PC-9 (cell line): Measurements from ENCODE around the gene STXBP5L. TPM values are rescaled to one million over a fixed set of nuclear protein-coding genes. Genes with fewer than 3 reads are reported as not detected.
"Not testable (repeated sequence)": the region's sequence is repeated elsewhere in the genome, so short reads cannot be mapped to it uniquely, and the experiment has no call there.

ENCODE experiments used
- BruUV-seq: library from RNA; stranded (reverse); fragments of 400-500 nt; replicated peaks from 2 replicates; lab custom pipeline; 2021; lab: Mats Ljungman, UMichigan
- CTCF ChIA-PET: fragments of 300-600 bp; sonication (Branson Sonifier 250); formaldehyde crosslinking; loops from one replicate; lab custom pipeline; 2022; ENCODE audit warnings: antibody characterized with exemption; lab: Charles Lee
- POLR2A ChIA-PET: fragments of 300-600 bp; sonication (Branson Sonifier 250); formaldehyde crosslinking; loops from one replicate; lab custom pipeline; 2022; ENCODE audit warnings: antibody characterized with exemption; ENCODE audit not compliant: unreplicated experiment; lab: Charles Lee
- DNase-seq, 2 experiments: peaks; one replicate each; pipeline versions ENCODE4 v3.0.0 to v3.0.0-alpha.2; 2015 to 2022; ENCODE audit warnings: mixed read lengths in 1 of 2
- H2AFZ ChIP-seq: fragments of 200-600 bp; sonication (generic); 2 replicates; pipeline ENCODE4 v1.8.1; 2017; ENCODE audit warnings: antibody characterized with exemption
- H3F3A ChIP-seq: fragments of 200-600 bp; sonication (generic); 2 replicates; pipeline ENCODE4 v1.8.1; 2017; ENCODE audit warnings: antibody characterized with exemption, mild to moderate bottlenecking, low read depth; ENCODE audit not compliant: insufficient read depth
- H3K27ac ChIP-seq: fragments of 200-600 bp; sonication (generic); 2 replicates; pipeline ENCODE4 v1.6.1; 2016; ENCODE audit warnings: mixed run types
- H3K27me3 ChIP-seq: fragments of 200-600 bp; sonication (generic); 2 replicates; pipeline ENCODE4 v1.6.1; 2016; ENCODE audit warnings: low read depth, mixed run types; ENCODE audit not compliant: insufficient read depth
- H3K36me3 ChIP-seq: fragments of 200-600 bp; sonication (generic); 2 replicates; pipeline ENCODE4 v1.6.1; 2016; ENCODE audit warnings: low read depth, mixed run types
- H3K4me1 ChIP-seq: fragments of 200-600 bp; sonication (generic); replicated peaks from 2 replicates; pipeline ENCODE4 v1.6.1; 2016; ENCODE audit warnings: mixed run types; ENCODE audit not compliant: insufficient read depth
- H3K4me2 ChIP-seq: fragments of 200-600 bp; sonication (generic); 2 replicates; pipeline ENCODE4 v1.6.1; 2017; ENCODE audit warnings: mixed run types
- H3K4me3 ChIP-seq: fragments of 200-600 bp; sonication (generic); 2 replicates; pipeline ENCODE4 v1.6.1; 2016; ENCODE audit warnings: mixed run types
- H3K79me2 ChIP-seq: fragments of 200-600 bp; sonication (generic); 2 replicates; pipeline ENCODE4 v1.6.1; 2017; ENCODE audit warnings: low read depth, mixed run types
- H3K9me2 ChIP-seq: fragments of 200-600 bp; sonication (generic); 2 replicates; pipeline ENCODE4 v1.8.1; 2017; ENCODE audit warnings: mild to moderate bottlenecking; ENCODE audit not compliant: insufficient read depth
- H3K9me3 ChIP-seq: fragments of 200-600 bp; sonication (generic); 2 replicates; pipeline ENCODE4 v1.8.1; 2016; ENCODE audit warnings: low read depth; ENCODE audit not compliant: insufficient read depth
- H4K20me1 ChIP-seq: fragments of 200-600 bp; sonication (generic); 2 replicates; pipeline ENCODE4 v1.8.1; 2017; ENCODE audit not compliant: insufficient read depth
- CTCF ChIP-seq: fragments of 200-600 bp; sonication (generic); conservative IDR thresholded peaks from 2 replicates; pipeline ENCODE4 v1.6.1; 2017; ENCODE audit warnings: mixed run types, antibody characterized with exemption, mild to moderate bottlenecking, moderate library complexity
- EZH2 ChIP-seq: fragments of 200-600 bp; sonication (generic); IDR thresholded peaks from 2 replicates; pipeline ENCODE4 v1.8.0; 2017; ENCODE audit warnings: antibody characterized with exemption, low read depth
- intact Hi-C: fragments of 100-400 bp; cut with micrococcal nuclease; formaldehyde crosslinking; loops from one replicate; pipeline ENCODE4 v1.10.0; 2022; ENCODE audit not compliant: unreplicated experiment
- total RNA-seq: library from RNA; stranded (reverse); gene quantifications from 2 replicates; pipeline ENCODE4 v1.2.3, GENCODE V29; 2021

The STXBP5L gene
- total RNA-seq, 1 experiment from 2014 or later = not detected

- intact Hi-C loops, BruUV-seq, H3K27ac ChIP-seq, H3K9me3 ChIP-seq, H3K4me3 ChIP-seq, H3K36me3 ChIP-seq, H3F3A ChIP-seq, H4K20me1 ChIP-seq, H2AFZ ChIP-seq, H3K4me2 ChIP-seq, H3K9me2 ChIP-seq, H3K79me2 ChIP-seq, POLR2A ChIA-PET, DNase-seq, H3K4me1 ChIP-seq, CTCF ChIA-PET: not testable (repeated sequence)
- H3K27me3 ChIP-seq = peaks cover 18% of the 10 kb centered on the region; the same call in 1 of the 2 replicates
These were observed 488.0 kb downstream of the STXBP5L start for GRCh38 chr3:121395967-121396366.

DNA sequence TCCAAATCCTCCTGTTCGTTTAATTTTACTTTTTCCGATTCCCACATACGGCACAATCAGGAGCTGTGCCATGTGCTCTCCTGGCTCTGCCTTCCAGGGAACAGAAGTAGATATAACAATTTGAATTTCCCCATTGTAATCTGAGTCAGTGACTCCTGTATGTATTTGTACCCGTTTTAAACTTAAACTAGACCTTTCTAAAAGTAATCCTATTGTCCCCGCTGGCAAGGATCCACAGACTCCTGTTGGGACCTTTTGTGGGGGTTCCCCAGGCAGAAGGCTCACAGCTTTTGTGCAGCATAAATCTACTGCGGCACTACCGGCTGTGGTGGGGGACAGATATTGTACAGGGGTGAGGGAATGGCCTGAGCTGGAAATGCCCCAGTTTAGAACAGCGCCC, 490.0 kb downstream of the STXBP5L start:
- intact Hi-C loops, H3K27ac ChIP-seq, H4K20me1 ChIP-seq, H3K9me2 ChIP-seq, H3K4me1 ChIP-seq, H3K4me3 ChIP-seq, H2AFZ ChIP-seq, BruUV-seq, H3F3A ChIP-seq, H3K36me3 ChIP-seq, DNase-seq, H3K9me3 ChIP-seq, POLR2A ChIA-PET, H3K79me2 ChIP-seq, CTCF ChIA-PET, H3K4me2 ChIP-seq: not testable (repeated sequence)
- H3K27me3 ChIP-seq = peaks cover 18% of the 10 kb centered on the region; the same call in 1 of the 2 replicates

DNA sequence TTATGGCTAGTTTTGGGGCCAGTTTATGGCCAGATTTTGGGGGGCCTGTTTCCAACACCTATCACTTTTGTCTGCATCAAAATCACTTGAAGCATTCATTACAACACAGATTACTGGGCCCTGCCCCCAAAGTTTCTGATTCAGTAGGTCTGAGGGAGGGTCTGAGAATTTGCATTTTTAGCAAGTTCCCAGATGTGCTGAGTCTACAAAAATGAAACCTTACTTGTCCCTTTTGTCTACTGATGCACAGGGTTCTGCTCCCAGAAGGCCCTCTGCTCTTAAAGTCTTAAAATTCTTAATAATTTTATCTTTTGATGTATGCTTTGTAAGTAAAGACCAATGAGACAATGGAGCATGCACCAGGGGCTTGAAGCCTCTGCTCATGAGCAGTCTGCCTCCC, 491.8 kb downstream of the STXBP5L start:
- TF ChIP-seq EZH2 (no peak), CTCF (no peak)
- Histone ChIP-seq H3K4me3 (no peak overlapping the region), H4K20me1 (no peaks in the 10 kb centered on the region), H3K9me3 (no peaks in the 10 kb centered on the region), H3K79me2 (no peaks in the 10 kb centered on the region), H3K36me3 (no peaks in the 10 kb centered on the region), H2AFZ (no peak overlapping the region), H3K9me2 (no peaks in the 10 kb centered on the region), H3K27ac (no peak overlapping the region), H3K4me1 (no peaks in the 10 kb centered on the region), H3F3A (no peaks in the 10 kb centered on the region), H3K27me3 (peaks cover 18% of the 10 kb centered on the region; the same call in 1 of the 2 replicates), H3K4me2 (no peak overlapping the region)
- POLR2A ChIA-PET = no interaction called here
- intact Hi-C loops = no loop called here
- no TSS peak for BruUV-seq
- no peak for DNase-seq
- CTCF ChIA-PET = no interaction called here

- Histone ChIP-seq H4K20me1 (no peaks in the 10 kb centered on the region), H3K36me3 (no peaks in the 10 kb centered on the region), H3K4me3 (no peak overlapping the region), H2AFZ (no peak overlapping the region), H3F3A (no peaks in the 10 kb centered on the region), H3K4me2 (no peak overlapping the region), H3K27ac (no peak overlapping the region), H3K79me2 (no peaks in the 10 kb centered on the region), H3K9me2 (no peaks in the 10 kb centered on the region), H3K4me1 (no peaks in the 10 kb centered on the region), H3K9me3 (no peaks in the 10 kb centered on the region; the same call in 1 of the 2 replicates), H3K27me3 (no peaks in the 10 kb centered on the region)
- intact Hi-C loops = no loop called here
- POLR2A ChIA-PET = no interaction called here
- no peak for DNase-seq
- no peak for TF ChIP-seq EZH2
- TF ChIP-seq CTCF = no peak
- CTCF ChIA-PET = no interaction called here
- BruUV-seq = no TSS peak
These were observed 497.6 kb downstream of the STXBP5L start for GRCh38 chr3:121405631-121406030.
